ENCODE data around the gene SETD3.

DNA sequence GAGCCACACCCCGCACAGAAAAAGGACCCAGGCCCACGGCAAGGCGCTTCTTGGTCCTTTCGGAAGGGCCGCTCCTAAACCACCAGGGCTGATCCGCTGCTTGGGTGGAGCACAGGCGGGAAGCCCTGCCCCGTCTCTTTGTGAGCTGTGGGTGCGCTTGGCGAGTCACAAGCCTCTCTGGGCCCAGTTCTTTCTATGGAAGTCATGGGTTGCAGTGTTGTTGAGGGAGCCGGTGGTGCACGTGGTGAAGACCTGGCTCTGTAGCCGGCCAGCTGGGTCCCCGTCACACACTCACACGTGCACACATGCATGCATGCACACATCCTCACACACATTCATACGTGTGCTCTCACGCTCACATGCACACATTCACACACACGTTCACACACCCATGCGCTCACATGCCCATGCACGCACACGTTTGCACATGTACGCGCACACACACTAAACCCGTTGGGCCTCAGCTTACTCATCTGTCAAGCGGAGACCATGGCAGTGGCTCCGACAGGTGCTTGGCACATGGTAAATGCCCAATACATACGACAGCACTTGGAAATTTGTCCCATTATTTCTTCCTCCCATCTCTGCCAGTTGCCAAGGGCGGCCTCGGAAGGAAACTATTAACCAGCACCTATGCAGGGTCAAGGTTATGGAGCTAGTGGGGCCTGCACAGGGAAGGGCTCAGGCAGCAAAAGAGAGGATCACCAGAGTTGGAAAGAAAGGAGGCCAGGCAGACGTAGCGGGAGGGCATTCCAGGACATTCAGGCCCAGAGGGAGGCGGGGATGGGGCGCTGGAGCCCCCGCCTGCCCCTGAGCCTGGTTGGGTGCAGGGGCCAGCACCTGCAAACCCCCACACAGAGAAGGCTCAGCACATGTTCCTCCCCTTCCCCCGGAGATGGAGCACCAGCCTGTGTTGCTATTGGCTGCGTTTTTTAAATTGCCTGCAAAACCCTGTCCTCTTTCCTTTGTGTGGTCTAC lies 96.9 kb downstream of the SETD3 start:
- TF ChIP-seq, protein P1, sequence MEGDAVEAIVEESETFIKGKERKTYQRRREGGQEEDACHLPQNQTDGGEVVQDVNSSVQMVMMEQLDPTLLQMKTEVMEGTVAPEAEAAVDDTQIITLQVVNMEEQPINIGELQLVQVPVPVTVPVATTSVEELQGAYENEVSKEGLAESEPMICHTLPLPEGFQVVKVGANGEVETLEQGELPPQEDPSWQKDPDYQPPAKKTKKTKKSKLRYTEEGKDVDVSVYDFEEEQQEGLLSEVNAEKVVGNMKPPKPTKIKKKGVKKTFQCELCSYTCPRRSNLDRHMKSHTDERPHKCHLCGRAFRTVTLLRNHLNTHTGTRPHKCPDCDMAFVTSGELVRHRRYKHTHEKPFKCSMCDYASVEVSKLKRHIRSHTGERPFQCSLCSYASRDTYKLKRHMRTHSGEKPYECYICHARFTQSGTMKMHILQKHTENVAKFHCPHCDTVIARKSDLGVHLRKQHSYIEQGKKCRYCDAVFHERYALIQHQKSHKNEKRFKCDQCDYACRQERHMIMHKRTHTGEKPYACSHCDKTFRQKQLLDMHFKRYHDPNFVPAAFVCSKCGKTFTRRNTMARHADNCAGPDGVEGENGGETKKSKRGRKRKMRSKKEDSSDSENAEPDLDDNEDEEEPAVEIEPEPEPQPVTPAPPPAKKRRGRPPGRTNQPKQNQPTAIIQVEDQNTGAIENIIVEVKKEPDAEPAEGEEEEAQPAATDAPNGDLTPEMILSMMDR (IDR thresholded peaks at IDR 0.05; ENCODE audit: insufficient read depth, low read depth, low read length), result no peak
- TF ChIP-seq EZH2 (IDR thresholded peaks at IDR 0.05; ENCODE audit: insufficient read depth, low read length), result no peak
